NCI-H82 treated with DMSO at 0.1 percent for 48 hours (cell line): ENCODE measurements around the gene SLC25A24.

Source experiments
- DNase-seq: peaks from one replicate; lab custom pipeline; 2025; ENCODE audit not compliant: unreplicated experiment; lab: John Stamatoyannopoulos, UW

Gene SLC25A24

GRCh38 chr1:108107658-108108057 is 92.5 kb downstream of the SLC25A24 start:
- DNase-seq: no peak

- DNase-seq: no peak
Observed at GRCh38 chr1:108106775-108107174, 93.4 kb downstream of the SLC25A24 start.

- no peak for DNase-seq
Observed at GRCh38 chr1:108100148-108100547, 100.0 kb downstream of the SLC25A24 start.

GRCh38 chr1:108097018-108097417 is 103.1 kb downstream of the SLC25A24 start:
- no peak for DNase-seq

GRCh38 chr1:108096089-108096488 is 104.1 kb downstream of the SLC25A24 start:
- no peak for DNase-seq

GRCh38 chr1:108089477-108089876 is 110.7 kb downstream of the SLC25A24 start:
- DNase-seq: no peak

- no peak for DNase-seq
Observed at GRCh38 chr1:108085628-108086027, 114.5 kb downstream of the SLC25A24 start.

- DNase-seq: no peak
Observed at GRCh38 chr1:108084866-108085477, 115.2 kb downstream of the SLC25A24 start.
